HG02852 (cell line): ENCODE measurements around the gene TMEM94.
"Not testable (repeated sequence)": the region's sequence is repeated elsewhere in the genome, so short reads cannot be mapped to it uniquely, and the experiment has no call there.

ENCODE experiments used
- ATAC-seq: cut with Tn5 transposase; IDR thresholded peaks from one replicate; pipeline ENCODE4 v1.9.1; 2021; ENCODE audit warnings: mild to moderate bottlenecking, moderate library complexity; ENCODE audit not compliant: unreplicated experiment

The TMEM94 gene

DNA sequence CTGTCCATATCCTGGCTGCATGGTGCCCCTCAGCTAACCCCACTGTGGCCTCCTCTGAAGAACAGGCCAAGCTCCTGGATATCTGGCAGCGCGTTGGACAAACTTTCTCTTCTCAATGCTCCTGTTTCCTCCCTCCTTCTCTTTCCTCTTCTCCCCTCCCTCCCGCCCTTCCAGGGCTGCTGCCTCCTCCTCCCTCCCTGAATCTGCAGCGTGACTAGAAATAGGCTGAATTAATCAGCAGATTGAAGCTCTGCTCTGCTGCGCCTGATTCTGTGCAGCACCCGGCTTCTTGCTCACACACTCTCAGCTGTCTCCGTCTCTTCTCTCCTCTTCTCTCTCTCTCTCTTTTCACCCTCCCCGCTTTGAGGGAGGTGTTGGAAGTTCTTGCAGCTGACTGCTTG, 19.8 kb downstream of the TMEM94 start:
- no peak for ATAC-seq

- no peak for ATAC-seq
Observed at GRCh38 chr17:75476752-75477489, 20.5 kb downstream of the TMEM94 start.

DNA sequence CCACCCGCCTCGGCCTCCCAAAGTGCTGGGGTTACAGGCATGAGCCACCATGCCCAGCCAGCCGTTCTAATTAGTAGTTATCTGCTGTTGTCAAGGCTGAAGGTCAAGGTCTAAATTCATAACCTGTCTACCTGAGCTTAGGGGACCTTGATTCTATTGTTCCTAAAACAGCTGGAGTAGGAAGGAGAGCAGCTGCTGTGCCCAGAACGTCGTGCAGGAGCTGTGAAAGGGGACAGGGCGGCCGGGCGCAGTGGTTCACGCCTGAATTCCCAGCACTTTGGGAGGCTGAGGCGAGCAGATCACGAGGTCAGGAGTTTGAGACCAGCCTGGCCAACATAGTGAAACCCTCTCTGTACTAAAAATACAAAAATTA, 21.0 kb downstream of the TMEM94 start:
- ATAC-seq, result not testable (repeated sequence)

DNA sequence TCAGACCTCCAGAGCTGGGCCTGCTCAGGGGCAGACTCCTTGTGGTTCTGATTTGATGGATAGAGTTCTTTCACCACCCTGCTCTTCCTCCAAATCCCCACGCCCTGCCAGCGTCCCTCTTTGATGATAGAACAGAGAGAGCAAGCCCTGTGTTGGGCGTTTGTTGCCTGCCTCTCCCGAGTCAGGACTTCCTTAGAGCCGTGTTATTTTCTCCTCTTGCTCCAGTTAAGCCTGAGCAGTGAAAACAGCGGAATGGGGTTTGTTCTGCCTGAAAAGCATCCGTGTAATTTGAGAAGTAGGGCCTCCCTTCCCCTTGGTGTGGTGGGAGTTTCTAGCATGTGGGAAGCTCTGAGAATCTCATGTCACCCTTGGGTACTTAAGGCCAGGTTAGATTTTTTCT, 22.1 kb downstream of the TMEM94 start:
- no peak for ATAC-seq

- ATAC-seq, result no peak
Observed at GRCh38 chr17:75480281-75480680, 23.8 kb downstream of the TMEM94 start.

DNA sequence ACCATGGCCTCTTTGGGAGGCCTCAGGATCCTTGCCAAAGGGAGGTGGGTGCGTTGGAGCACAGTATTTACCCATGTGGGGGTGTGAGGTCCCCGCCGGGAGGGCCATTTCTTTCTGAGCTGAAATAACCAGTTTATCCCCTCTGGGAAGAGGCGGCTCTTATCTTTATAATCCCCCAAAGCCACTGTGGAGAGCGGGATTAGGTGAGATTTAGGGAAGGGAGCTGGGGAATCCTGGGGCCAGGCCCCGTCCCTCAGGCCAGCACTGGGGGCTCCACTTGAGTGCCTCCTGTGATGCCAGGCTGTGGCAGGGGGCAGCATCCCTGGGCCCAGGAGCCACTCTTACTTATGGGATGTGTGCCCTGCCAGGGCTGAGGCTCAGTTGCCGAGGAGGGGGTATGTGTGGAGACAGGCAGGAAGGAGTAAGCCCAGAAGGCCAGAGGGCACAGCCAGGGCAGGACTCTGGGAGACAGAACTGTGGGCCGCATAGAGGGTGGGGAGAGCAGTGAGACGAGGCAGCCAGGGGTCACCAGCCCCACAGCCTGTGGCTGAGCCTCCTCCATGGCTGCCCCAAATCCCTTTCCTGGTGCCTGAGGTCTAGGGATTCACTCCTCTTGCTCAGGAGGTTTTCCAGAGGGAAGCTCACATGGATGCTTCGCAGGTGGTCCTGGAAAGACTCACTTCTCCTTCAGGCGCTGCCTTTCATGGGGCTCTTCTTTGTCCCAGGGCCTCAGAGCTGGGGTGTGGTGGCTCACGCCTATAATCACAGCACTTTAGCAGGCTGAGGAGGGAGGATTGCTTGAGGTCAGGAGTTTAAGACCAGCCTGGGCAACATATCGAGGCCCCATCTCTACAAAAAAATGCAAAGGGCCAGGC, 25.0 kb downstream of the TMEM94 start:
- ATAC-seq, result no peak

- no peak for ATAC-seq
Observed at GRCh38 chr17:75482098-75482942, 25.9 kb downstream of the TMEM94 start.

DNA sequence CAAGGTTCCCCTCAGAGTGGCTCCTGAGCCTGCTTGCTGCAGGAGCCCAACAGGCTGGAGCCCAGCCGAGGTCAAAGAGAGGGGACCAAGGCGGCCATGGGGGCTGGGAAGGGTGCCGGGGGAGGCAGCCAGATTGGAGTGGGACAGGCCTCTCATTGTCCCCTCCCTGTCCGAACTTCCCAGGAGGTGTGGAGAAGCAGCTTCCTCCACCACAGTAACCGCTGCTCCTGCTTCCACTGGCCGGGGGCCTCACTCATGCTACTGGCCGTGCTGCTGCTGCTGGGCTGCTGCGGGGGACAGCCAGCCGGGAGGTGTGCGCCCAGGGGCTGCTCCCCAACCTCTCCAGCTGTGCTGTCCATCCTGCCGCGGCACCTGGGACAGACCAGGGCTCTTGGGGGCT, 29.3 kb downstream of the TMEM94 start:
- no peak for ATAC-seq

DNA sequence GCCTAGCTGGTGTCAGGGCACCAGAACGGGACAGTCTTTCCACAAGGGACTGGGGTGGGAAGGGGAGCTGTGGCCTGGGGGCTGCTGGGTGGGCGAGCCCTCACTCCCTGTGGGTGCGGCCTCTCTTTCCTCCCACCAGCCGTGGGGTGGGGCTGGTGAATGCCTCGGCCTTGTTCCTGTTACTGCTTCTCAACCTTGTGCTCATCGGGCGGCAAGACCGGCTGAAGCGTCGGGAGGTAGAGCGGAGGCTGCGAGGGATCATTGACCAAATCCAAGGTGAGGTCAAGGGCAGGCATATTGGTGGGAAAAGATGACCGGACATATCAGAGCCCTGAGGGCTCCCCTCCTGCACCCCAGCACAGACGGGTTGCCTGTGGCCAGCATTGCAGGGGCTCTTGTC, 29.7 kb downstream of the TMEM94 start:
- no peak for ATAC-seq

DNA sequence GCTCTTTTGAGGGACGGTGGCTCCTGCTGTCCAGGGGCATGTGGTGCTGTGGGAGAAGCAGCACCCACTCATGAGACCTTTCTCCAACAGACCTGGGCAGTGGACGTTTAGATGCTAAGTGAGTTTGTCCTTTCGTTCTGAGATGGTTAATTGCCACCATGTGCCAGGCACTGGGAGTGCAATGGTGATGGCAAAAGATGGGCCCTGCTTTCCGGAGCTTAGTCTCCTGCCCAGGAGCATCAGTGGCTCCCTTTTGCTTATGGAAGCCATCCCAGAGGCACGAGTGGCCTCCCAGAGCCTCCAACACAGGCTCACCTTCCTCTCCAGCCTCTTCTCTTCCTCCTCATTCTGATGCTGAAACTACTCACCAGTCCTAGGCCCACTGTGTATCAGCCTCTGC, 30.5 kb downstream of the TMEM94 start:
- no peak for ATAC-seq

- no peak for ATAC-seq
Observed at GRCh38 chr17:75487351-75488070, 31.1 kb downstream of the TMEM94 start.

DNA sequence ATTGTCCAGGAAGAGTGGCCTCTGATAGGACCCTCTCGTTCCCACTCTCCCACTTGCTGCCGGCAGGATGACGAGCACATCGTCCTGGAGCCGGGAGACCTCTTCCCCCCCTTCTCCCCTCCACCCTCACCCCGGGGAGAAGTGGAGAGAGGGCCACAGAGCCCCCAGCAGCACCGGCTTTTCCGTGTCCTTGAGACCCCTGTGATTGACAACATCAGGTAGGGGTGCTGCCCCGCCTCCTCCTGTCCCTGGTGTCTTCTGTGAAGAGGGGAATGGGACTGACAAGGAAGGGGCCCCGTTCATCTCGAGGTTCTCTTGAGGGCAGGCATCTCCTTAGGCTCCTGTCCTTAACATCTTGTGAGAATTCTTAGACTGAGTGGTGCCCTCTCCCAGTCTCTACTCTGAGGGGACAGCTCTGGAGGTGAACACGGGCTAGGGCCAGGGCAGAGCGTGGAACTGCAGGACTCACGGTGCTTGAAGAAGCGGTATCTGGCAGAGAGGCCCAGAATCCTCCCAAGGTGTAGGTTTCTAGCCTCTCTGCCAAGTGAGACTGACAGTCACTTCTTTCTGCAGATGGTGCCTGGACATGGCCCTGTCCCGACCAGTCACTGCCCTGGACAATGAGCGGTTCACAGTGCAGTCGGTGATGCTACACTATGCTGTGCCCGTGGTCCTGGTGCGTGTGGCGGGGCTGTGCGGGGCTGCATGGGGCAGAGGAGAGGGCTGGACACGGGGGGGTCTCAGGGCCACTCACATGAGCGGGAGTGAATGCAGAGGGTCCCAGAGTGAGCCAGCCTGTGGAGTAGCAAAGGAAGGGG, 32.5 kb downstream of the TMEM94 start:
- no peak for ATAC-seq

DNA sequence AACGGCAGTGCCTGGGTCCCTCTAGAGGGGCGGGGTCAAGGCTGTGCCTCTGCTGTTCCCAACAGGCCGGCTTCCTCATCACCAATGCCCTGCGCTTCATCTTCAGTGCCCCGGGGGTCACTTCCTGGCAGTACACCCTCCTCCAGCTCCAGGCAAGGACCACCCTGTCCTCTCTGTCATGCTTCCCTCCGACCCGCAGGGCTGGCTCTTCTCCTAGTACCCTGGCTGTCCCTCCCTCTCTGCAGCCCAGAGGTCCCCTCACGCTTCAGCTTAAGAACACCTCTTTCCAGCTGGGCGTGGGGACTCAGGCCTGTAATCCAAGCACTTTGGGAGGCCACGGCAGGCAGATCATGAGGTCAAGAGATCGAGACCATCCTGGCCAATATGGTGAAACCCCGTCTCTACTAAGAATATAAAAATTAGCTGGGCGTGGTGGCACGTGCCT, 33.1 kb downstream of the TMEM94 start:
- ATAC-seq, result no peak

GRCh38 chr17:75490173-75490743, 33.8 kb downstream of the TMEM94 start:
- ATAC-seq, result no peak

GRCh38 chr17:75490953-75491649, 34.7 kb downstream of the TMEM94 start:
- no peak for ATAC-seq

- no peak for ATAC-seq
Observed at GRCh38 chr17:75491680-75492079, 35.2 kb downstream of the TMEM94 start.

GRCh38 chr17:75492555-75493168, 36.2 kb downstream of the TMEM94 start:
- ATAC-seq, result no peak

DNA sequence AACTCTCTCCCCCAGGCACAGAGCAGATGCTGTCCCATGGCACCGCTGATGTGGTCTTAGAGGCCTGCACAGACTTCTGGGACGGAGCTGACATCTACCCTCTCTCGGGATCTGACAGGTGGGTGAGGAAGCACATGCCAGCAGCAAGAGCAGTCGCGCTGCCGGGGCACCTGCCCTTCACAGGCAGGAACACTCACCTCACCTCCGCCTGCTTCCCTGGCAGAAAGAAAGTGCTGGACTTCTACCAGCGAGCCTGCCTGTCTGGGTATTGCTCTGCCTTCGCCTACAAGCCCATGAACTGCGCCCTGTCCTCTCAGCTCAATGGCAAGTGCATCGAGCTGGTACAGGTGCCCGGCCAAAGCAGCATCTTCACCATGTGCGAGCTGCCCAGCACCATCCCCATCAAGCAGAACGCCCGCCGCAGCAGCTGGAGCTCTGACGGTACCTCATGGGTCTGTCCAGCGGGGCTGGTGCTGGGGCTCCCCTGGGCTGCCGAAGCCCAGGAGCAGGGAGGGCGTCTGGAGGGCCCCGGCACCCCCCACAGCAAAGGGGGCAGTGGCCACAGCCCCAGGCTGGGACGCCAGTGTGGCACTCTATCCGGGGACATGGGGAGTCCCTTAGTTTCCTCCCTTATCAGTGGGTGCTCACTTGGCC, 37.2 kb downstream of the TMEM94 start:
- ATAC-seq, result no peak
